ENCODE data around the gene ARID1B. TPM values are rescaled to one million over a fixed set of nuclear protein-coding genes. Genes with fewer than 3 reads are reported as not detected.

ARID1B gene
- total RNA-seq, 2 donors from 2014 or later: 43.9 to 44.6 TPM

GRCh38 chr6:156918647-156919046 lies 141.5 kb downstream of the ARID1B start:
- no peak for DNase-seq (ENCODE audit: low spot score)
- peaks cover 0 to 32% of the 10 kb centered on the region in 2 donors for H3K4me1 ChIP-seq
- H3K9me3 ChIP-seq: no peaks in the 10 kb centered on the region

GRCh38 chr6:156919370-156919769 lies 142.2 kb downstream of the ARID1B start:
- no peaks in the 10 kb centered on the region for H3K9me3 ChIP-seq
- no peak for TF ChIP-seq CTCF (IDR thresholded peaks at IDR 0.05)
- H3K4me1 ChIP-seq: peaks cover 0 to 32% of the 10 kb centered on the region in 2 donors
- no peak overlapping the region for H3K4me3 ChIP-seq
- H3K36me3 ChIP-seq: no peaks in the 10 kb centered on the region
- no peaks in the 10 kb centered on the region for H3K27me3 ChIP-seq
- H3K27ac ChIP-seq: no peak overlapping the region
- DNase-seq (ENCODE audit: low spot score): no peak

More at GRCh38 chr6:156918647-156919046, 141.5 kb downstream of the ARID1B start:
- TF ChIP-seq CTCF (IDR thresholded peaks at IDR 0.05): no peak
- Histone ChIP-seq H3K27ac (no peak overlapping the region), H3K4me3 (no peak overlapping the region), H3K36me3 (no peaks in the 10 kb centered on the region), H3K27me3 (no peaks in the 10 kb centered on the region)

DNA sequence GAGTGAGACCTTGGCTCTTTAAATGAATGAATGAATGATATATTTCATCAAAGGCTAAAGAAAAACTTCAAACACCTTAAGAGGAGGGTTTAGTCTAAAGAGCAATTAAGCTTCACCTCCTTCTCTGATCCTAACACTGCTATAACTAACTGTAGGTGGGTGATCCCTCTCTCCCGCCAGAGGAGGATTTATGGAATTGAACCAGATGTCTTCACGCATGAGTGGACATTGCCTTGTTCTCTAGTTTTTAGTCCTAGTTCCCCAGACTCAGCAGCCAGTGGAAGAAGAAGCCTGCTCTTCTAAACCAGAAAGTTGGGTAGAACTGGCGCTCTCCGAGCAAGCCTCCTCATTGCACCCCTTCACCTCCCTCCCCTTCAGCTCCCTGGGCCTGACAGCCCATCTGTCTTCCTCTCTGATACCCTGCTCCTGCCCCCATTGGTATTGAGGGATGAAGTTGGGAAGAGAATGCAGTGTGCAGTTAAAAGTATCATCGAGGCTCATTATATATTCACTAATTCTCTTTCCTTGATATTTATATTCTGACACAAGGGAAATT lies 142.7 kb downstream of the ARID1B start:
- H3K27ac ChIP-seq: no peak overlapping the region

GRCh38 chr6:156924246-156924645 lies 147.1 kb downstream of the ARID1B start:
- Histone ChIP-seq H3K36me3 (no peaks in the 10 kb centered on the region), H3K27me3 (no peaks in the 10 kb centered on the region), H3K27ac (no peak overlapping the region), H3K4me3 (no peak overlapping the region), H3K9me3 (no peaks in the 10 kb centered on the region), H3K4me1 (peaks cover 0 to 35% of the 10 kb centered on the region in 2 donors)
- no peak for TF ChIP-seq CTCF (IDR thresholded peaks at IDR 0.05)
- no peak for DNase-seq (ENCODE audit: low spot score)

More for the DNA sequence above, 142.7 kb downstream of the ARID1B start:
- Histone ChIP-seq H3K4me1 (peaks cover 0 to 32% of the 10 kb centered on the region in 2 donors), H3K9me3 (no peaks in the 10 kb centered on the region), H3K4me3 (no peak overlapping the region), H3K36me3 (no peaks in the 10 kb centered on the region), H3K27me3 (no peaks in the 10 kb centered on the region)
- DNase-seq (ENCODE audit: low spot score): no peak
- no peak for TF ChIP-seq CTCF (IDR thresholded peaks at IDR 0.05)

GRCh38 chr6:156925026-156925425 lies 147.8 kb downstream of the ARID1B start:
- Histone ChIP-seq H3K4me3 (no peak overlapping the region), H3K27me3 (no peaks in the 10 kb centered on the region), H3K27ac (no peak overlapping the region), H3K9me3 (no peaks in the 10 kb centered on the region), H3K4me1 (peaks cover 0 to 28% of the 10 kb centered on the region in 2 donors), H3K36me3 (no peaks in the 10 kb centered on the region)
- no peak for DNase-seq (ENCODE audit: low spot score)
- TF ChIP-seq CTCF (IDR thresholded peaks at IDR 0.05): no peak
